Fibroblast of skin of left biceps (primary cell): ENCODE data around the gene AUP1.
A peak's percentile ranks its signal among the peaks of the same experiment; 100 is the strongest.
"Not testable (repeated sequence)": the region's sequence is repeated elsewhere in the genome, so short reads cannot be mapped to it uniquely, and the experiment has no call there.

Source experiments
- DNase-seq, 2 experiments: peaks; one replicate each; pipeline ENCODE4 v3.0.0-alpha.2; 2013; ENCODE audit warnings: low read depth in 2 of 2

Gene AUP1, protein sequence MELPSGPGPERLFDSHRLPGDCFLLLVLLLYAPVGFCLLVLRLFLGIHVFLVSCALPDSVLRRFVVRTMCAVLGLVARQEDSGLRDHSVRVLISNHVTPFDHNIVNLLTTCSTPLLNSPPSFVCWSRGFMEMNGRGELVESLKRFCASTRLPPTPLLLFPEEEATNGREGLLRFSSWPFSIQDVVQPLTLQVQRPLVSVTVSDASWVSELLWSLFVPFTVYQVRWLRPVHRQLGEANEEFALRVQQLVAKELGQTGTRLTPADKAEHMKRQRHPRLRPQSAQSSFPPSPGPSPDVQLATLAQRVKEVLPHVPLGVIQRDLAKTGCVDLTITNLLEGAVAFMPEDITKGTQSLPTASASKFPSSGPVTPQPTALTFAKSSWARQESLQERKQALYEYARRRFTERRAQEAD

GRCh38 chr2:74529357-74530238 is at the start of gene AUP1, which contains the start of gene HTRA2:
Gene AUP1, minus strand, starts transcription at chr2:74529706. Its CDS starts 77 bp downstream, at chr2:74529629.
Gene HTRA2, plus strand, starts transcription at chr2:74529933. Its CDS starts 74 bp downstream, at chr2:74530007.
- peak; percentile 97 to 98 for DNase-seq

DNA sequence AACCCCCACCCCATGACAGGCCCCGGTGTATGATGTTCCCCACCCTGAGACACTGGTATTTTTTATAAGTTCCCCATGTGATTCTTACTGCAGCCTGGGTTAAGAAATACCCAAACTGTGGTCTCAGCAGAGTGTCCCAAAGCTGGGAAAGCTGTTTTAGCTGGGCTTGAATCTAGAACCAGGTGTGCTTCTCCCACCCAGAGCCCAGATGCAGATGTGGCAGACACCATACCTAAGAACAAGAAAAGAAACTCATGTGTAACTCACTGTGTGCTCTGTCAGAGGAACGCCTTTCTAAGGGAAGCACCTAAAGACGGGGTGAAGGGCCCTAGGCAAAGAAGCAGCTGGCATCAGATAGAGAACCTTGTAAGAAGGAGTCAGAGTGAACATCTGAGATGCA is 48.9 kb upstream of the AUP1 start:
- DNase-seq = no peak

DNA sequence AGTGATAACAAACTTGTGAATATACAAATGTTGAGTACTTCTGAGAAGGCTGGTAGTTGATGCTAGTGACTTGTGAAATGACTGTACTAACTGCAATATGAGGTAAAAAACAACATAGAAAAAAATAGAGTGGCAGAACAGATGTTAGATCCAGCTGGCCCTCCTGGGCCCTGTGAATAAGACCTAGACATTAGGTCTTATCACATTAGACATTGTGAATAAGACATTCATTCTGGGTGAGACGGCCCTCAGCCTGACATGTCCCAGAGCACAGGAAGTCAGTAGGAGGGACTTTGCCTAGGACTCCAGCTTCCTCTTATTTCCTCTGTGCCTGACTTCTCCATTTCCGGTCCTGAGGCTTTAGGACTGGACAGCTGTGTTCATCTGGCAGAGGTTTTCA is 47.9 kb upstream of the AUP1 start:
- DNase-seq = no peak

DNA sequence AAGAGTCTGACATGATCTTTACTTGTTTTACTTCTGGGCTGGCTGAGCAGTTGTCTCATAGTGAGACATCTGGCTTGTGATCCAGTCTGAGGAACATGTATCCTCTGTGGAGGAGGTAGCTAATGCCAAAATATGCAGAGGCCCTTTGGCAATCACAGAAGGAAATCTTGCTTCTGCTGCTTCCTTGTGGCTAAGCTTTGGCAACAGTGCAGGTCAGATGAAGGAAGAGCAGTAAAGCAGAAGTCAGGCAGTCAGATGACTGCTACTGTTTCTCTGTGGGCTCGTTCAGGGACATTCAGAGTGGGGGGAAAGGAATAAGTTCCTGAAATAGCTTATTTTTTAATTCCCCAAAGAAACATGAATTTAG is 47.3 kb upstream of the AUP1 start:
- peak; percentile 77 for DNase-seq

DNA sequence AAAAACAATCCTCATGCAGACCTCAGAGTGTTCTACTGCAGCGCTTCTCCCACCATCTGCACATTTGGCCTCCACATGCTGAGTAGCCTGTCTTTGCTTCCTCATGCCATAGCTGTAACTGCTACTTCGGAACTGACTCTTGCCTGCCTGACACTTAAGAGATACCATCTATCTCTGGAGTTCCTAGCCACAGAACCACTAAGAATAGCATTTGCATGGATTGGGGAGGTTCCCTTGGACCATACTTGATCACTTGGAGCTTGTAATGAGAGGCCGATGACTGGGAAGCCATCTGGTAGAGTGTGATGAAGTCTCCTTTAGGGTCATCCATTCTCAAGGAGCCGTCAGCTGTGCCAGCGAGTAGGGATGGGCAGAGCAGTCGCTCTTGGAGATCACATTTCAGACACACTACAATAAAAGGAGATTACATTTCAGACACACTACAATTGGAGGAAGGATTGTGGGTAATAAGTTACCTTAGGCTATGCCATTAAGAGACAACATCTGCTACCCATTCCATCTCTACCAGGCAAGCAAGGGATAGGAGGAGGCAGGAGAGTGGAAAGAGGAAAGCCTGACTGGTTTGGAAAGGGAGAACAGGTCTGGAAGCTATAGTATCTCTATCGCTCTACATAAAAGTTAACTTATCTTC is 46.8 kb upstream of the AUP1 start:
- DNase-seq = peak; percentile 64

DNA sequence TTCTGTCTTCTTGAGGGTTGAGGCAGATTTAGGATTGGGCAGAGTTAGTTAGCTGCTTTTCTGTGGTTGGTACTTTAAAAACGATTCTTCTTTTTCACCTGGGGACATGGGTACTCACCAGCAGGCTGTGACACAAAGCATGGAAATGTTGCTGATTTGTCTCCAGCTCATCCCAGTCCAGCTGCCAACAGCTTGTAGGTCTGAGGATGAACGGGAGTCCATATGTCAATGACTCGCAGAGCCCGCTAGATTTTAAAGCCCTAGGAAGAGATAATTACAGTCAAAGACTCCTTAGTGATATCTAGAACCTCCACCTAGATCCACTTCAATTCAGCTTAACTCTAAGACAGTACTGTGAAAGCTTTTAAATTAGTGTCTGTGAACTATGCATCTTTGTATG is 45.8 kb upstream of the AUP1 start:
- DNase-seq = no peak

DNA sequence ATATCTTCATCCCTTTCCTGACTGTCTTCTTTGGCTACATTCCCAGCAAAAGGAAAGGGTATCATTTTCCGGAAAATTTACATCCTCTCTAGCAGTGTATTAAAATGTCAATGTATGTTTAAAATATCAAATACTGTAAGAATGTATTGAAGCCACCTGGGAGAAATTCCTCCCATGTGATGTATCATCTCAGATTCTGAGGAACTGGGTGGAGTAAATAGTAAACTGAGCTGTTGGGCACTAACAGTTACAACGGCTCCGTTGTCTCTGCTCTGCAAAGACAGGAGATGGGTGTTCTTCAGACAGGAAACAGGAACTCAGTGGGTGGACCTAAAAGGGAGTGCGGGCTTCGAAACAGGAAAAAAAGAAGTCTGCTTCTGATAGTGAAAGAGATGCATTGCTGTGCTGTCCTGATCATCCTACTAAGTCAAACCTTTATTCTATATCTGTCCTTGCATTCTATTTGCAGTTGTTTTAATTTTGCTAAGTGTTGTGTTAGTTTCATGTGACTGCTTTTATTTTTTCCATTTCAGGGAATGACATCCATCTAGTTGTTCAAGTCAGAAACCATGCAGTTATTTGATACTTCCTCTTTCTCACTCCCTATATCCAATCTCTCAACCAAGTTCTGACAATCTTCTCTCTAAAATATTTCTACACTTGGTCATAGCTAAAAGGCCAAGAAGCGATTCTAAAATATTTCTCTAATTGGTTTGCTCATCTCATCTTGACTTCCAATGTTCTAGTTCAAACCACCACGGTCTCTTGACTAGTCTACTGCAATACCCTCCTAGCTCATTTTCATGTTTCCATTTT is 44.4 kb upstream of the AUP1 start:
- peak; percentile 51 to 52 for DNase-seq

DNA sequence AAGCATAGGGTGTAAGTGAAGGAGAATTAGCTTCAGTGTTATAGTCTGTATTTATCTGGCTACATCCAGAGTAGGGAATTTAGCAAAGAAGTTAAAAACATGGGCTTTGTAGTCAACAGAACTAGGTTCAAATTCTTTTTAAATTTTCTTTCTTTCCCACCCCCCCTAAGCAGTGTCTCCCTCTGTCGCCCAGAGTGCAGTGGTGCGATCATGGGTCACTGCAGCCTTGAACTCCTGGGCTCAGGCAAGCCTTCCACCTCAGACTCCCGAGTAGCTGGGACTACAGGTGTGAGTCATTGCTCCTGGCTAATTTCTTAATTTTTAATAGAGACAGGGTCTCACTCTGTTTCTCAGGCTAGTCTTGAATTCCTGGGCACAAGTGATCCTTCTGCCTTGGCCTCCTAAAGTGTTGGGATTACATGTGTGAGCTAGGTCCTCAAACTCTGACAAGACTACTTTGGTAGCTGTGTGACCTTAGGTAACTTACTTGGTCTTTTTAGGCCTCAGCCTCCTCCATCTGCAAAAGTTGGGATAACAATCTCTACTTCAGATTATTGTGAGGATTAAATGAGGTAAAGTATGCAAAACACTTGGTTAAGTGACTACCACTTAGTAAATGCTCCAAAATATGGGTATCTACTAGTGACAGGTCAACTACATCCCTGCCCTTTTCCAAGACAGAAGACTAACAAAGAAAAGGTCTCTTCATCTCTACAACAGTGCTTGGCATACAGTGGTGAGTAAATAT is 42.8 kb upstream of the AUP1 start:
- DNase-seq = no peak

- DNase-seq = no peak
Measured at GRCh38 chr2:74571058-74571457, 41.6 kb upstream of the AUP1 start.

DNA sequence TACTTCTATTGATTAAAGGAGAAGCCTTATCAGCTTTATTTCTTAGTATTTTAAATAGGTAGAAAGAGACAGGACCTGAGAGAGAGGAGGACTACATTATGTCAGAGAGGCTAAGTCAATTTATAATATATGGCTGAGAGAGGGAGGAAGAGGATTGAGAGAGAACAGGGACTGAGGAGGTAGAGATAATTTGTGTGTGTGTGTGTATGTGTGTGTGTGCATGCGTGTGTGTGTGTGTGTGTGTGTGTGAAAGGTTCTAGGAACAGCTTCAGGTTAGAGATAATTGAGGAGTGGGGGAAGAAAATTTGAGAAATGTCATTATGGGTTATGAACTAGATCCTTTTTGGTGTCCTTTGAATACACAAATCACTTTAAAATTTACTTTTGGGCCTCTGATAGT is 40.2 kb upstream of the AUP1 start:
- no peak for DNase-seq

- peak; percentile 54 to 66 for DNase-seq
Measured at GRCh38 chr2:74567881-74568280, 38.4 kb upstream of the AUP1 start.

- DNase-seq = peak; percentile 98
Measured at GRCh38 chr2:74566754-74567085, 37.2 kb upstream of the AUP1 start.

GRCh38 chr2:74566076-74566753 is 36.7 kb upstream of the AUP1 start:
- no peak for DNase-seq

- no peak for DNase-seq
Measured at GRCh38 chr2:74564222-74564621, 34.7 kb upstream of the AUP1 start.

DNA sequence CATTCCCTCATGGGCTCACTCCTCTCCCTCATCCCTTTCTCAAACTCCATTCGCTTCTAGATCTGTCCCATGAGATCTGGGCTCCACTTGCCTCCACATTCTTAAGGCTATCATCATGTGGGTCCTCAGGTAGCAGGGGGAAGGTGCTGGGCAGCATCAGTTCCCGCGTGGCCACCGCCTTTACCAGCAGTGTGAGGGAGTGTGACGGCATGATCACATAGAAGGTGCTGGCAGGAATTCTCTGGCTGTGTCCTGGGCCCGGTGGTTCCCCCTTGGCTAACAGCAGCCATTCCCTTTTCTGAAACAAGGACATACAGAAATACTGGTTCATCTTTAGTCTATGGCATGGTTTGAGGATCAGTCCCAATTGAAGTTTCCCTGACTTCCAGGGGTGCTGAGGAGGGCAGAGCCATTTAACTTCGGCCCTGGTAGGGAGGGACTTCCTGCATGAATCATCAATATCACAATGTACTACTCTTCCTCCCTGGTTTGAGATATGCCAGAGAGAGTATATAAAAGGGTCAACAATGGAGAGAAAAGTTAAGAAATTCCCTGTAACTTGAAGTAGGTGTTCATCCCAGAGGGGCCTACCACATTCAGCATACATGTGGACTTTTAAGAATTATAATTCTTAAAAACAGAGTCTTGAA is 32.7 kb upstream of the AUP1 start:
- no peak for DNase-seq

GRCh38 chr2:74561022-74561421 is 31.5 kb upstream of the AUP1 start:
- not testable (repeated sequence) for DNase-seq

- no peak for DNase-seq
Measured at GRCh38 chr2:74560591-74560990, 31.1 kb upstream of the AUP1 start.

DNA sequence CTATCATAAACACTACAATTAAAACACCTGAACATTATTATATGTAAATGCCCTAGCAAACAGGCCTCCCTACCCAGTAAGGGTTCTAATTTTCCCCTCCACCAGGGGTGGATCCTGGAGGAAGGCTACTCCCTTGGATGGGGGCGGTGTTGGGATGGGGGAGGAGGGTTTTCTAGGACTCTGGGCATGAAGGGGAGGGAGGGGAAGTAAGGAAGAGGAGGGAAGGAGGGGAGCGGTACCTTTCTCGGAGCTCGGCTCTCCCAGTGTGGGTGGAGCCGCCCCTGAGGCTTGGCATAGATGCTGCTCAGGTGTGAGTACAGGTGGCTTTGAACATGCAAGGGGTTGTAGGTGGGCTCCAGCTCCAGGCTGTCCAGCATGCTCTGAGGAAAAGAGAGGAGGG is 30.4 kb upstream of the AUP1 start:
- no peak for DNase-seq
